ENCODE measurements around the gene TM2D3. TPM values are rescaled to one million over a fixed set of nuclear protein-coding genes. Genes with fewer than 3 reads are reported as not detected.

The TM2D3 gene
- total RNA-seq, 4 donors from 2014 or later, result 46.3 to 57.8 (median 49.7) TPM

- Histone ChIP-seq H3K9me3 (no peaks in the 10 kb centered on the region), H3K4me3 (no peak overlapping the region), H3K36me3 (peaks cover 41% of the 10 kb centered on the region), H3K27me3 (no peaks in the 10 kb centered on the region), H3K4me1 (no peaks in the 10 kb centered on the region), H3K27ac (no peak overlapping the region)
- TF ChIP-seq POLR2A (IDR thresholded peaks at IDR 0.05) (no peak), POLR2AphosphoS5 (IDR thresholded peaks at IDR 0.05) (no peak)
- TF ChIP-seq, protein P1, sequence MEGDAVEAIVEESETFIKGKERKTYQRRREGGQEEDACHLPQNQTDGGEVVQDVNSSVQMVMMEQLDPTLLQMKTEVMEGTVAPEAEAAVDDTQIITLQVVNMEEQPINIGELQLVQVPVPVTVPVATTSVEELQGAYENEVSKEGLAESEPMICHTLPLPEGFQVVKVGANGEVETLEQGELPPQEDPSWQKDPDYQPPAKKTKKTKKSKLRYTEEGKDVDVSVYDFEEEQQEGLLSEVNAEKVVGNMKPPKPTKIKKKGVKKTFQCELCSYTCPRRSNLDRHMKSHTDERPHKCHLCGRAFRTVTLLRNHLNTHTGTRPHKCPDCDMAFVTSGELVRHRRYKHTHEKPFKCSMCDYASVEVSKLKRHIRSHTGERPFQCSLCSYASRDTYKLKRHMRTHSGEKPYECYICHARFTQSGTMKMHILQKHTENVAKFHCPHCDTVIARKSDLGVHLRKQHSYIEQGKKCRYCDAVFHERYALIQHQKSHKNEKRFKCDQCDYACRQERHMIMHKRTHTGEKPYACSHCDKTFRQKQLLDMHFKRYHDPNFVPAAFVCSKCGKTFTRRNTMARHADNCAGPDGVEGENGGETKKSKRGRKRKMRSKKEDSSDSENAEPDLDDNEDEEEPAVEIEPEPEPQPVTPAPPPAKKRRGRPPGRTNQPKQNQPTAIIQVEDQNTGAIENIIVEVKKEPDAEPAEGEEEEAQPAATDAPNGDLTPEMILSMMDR (IDR thresholded peaks at IDR 0.05), result no peak
- 76% methylated on average over 4 of the region's 4 CpGs for WGBS
- DNase-seq (ENCODE audit: low spot score in 2 of 2), result no peak
These were observed 40.8 kb upstream of the TM2D3 start for GRCh38 chr15:101692801-101693598.

GRCh38 chr15:101689901-101690300 lies 37.7 kb upstream of the TM2D3 start:
- no peak overlapping the region for H3K27ac ChIP-seq
- no peaks in the 10 kb centered on the region for H3K27me3 ChIP-seq
- 95% methylated on average over 6 of the region's 6 CpGs for WGBS
- peaks cover 29% of the 10 kb centered on the region for H3K36me3 ChIP-seq
- no peak for DNase-seq (ENCODE audit: low spot score in 2 of 2)
- no peak for TF ChIP-seq POLR2AphosphoS5 (IDR thresholded peaks at IDR 0.05)
- TF ChIP-seq EP300 (IDR thresholded peaks at IDR 0.05), result no peak
- TF ChIP-seq POLR2A (IDR thresholded peaks at IDR 0.05), result no peak
- TF ChIP-seq, protein P1 (IDR thresholded peaks at IDR 0.05), result no peak
- H3K4me3 ChIP-seq, result no peak overlapping the region
- H3K9me3 ChIP-seq, result no peaks in the 10 kb centered on the region
- H3K4me1 ChIP-seq, result no peaks in the 10 kb centered on the region

DNA sequence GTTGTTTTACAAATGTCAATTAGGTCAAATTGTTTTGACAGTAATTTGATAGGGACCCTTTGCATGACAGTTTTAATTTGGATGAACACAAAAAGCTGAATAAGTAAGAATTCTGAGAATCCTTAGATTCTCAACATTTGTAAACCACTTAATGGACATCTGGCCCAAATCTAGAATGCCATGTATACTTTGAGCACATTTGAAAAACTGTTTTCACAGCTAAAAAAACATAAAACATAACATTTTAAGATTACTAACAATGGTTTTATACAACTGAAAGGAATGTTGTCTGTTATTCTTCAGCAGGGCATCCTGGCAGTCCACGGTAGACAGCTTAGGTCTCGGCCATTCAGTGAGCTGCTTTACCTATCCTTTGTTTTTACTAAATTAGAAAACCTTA lies 34.5 kb upstream of the TM2D3 start:
- DNase-seq (ENCODE audit: low spot score in 2 of 2), result no peak
- Histone ChIP-seq H3K27ac (no peak overlapping the region), H3K4me1 (no peaks in the 10 kb centered on the region), H3K27me3 (no peaks in the 10 kb centered on the region), H3K9me3 (no peaks in the 10 kb centered on the region), H3K36me3 (peaks cover 41% of the 10 kb centered on the region), H3K4me3 (no peak overlapping the region)
- 87% methylated on average over 2 of the region's 2 CpGs for WGBS
- TF ChIP-seq POLR2AphosphoS5 (IDR thresholded peaks at IDR 0.05) (no peak), POLR2A (IDR thresholded peaks at IDR 0.05) (no peak), EP300 (IDR thresholded peaks at IDR 0.05) (no peak)
- TF ChIP-seq, protein P1 (IDR thresholded peaks at IDR 0.05), result no peak

DNA sequence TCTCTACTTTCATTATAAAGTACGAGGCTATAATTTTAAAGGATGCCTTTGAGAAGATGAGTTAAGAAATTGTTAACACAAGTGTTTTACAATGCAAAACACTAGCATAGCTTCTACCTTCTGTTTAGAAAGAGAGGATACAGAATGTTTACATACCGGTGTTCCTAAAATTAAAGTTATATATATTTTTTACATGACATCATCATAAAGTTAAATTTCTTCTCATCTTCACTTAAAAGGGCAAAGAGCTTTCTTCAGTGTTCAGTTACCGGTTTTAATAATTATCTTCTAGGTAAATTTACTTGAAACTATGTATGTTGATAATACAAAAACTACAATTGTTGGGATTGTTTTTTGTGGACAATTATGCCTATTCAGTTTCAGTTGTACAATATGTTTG lies 32.7 kb upstream of the TM2D3 start:
- peaks cover 45% of the 10 kb centered on the region for H3K36me3 ChIP-seq
- no peaks in the 10 kb centered on the region for H3K9me3 ChIP-seq
- no peak overlapping the region for H3K4me3 ChIP-seq
- no peaks in the 10 kb centered on the region for H3K27me3 ChIP-seq
- H3K4me1 ChIP-seq, result no peaks in the 10 kb centered on the region
- DNase-seq (ENCODE audit: low spot score in 2 of 2), result no peak
- 94% methylated on average over 3 of the region's 3 CpGs for WGBS
- TF ChIP-seq EP300 (IDR thresholded peaks at IDR 0.05) (no peak), POLR2AphosphoS5 (IDR thresholded peaks at IDR 0.05) (no peak), POLR2A (IDR thresholded peaks at IDR 0.05) (no peak)
- TF ChIP-seq, protein P1 (IDR thresholded peaks at IDR 0.05), result no peak
- no peak overlapping the region for H3K27ac ChIP-seq

DNA sequence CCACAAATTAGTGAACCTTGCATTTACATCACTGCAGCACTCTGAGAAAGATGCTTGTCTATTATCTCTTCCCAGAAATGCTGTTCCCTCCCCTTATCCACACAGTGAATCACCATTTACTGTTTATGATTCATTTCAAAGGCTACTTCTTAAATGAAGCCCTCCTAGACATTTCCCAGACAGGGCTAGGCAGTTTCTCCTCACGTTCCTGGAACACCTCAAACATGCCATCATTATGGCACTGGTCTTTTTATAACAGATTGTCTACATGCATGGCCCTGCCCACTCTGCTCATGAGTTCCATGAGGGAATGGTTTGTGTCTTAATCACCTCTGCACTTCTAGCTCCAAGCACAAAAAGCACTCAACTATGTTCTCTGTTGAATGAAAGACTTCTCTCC lies 32.2 kb upstream of the TM2D3 start:
- 71% methylated on average over 1 of the region's 1 CpG for WGBS
- Histone ChIP-seq H3K4me3 (no peak overlapping the region), H3K9me3 (no peaks in the 10 kb centered on the region), H3K27ac (no peak overlapping the region), H3K4me1 (no peaks in the 10 kb centered on the region), H3K27me3 (no peaks in the 10 kb centered on the region), H3K36me3 (peaks cover 48% of the 10 kb centered on the region)
- DNase-seq (ENCODE audit: low spot score in 2 of 2), result no peak
- no peak for TF ChIP-seq POLR2A (IDR thresholded peaks at IDR 0.05)
